ENCODE results near the gene LPO.
A peak's percentile ranks its signal among the peaks of the same experiment; 100 is the strongest.

The LPO gene

DNA sequence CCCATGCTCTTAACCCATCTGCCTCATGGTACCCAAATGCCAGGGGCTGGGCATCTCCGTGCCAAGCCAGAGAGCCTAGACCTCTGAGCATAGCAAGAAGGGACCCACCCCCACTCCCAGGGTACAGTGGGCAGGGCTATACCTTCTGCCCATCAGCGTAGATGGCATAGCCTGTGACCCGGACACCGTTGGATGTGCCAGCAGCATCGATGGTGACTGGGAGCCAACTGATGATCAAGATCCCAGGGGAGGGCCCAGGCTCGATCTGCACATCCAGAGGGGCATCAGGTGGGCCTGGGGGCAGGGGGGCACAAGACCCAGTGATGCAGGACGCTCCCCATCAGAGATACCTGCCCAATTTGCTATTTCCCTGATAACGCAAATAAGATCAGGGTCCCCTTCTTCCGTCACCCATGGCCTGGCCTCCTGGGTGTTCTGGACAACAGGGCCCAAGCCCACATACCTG lies 73.1 kb downstream of the LPO start:
- H3K4me2 ChIP-seq (ENCODE audit: low read length): no peak overlapping the region
- H2BK120ac ChIP-seq (ENCODE audit: insufficient read depth, low read length, poor library complexity): no peak overlapping the region
- no peak for DNase-seq
- no peaks in the 10 kb centered on the region for H3K4me1 ChIP-seq (ENCODE audit: control insufficient read depth in 1 of 2, insufficient read depth in 2 of 2, low read length in 2 of 2)
- no peaks in the 10 kb centered on the region for H3K9me3 ChIP-seq (ENCODE audit: insufficient read depth, low read depth, low read length)
- H2BK5ac ChIP-seq (ENCODE audit: low read depth, low read length, poor library complexity): no peak overlapping the region
- WGBS (ENCODE audit: extremely low coverage, insufficient coverage, insufficient read length): no CpG with 5 or more reads among the region's 9 CpGs
- no peak overlapping the region for H2BK12ac ChIP-seq (ENCODE audit: low read length)
- H3K79me2 ChIP-seq (ENCODE audit: control insufficient read depth, insufficient read depth, low read length, poor library complexity): no peaks in the 10 kb centered on the region
- no peak overlapping the region for H3K23ac ChIP-seq (ENCODE audit: low read length)
- H3K27me3 ChIP-seq (ENCODE audit: insufficient read depth, low read length): no peaks in the 10 kb centered on the region
- H3K14ac ChIP-seq (ENCODE audit: low read length): no peak overlapping the region
- H3K79me1 ChIP-seq (ENCODE audit: low read length): no peaks in the 10 kb centered on the region
- H3K9ac ChIP-seq (ENCODE audit: low read length): no peak overlapping the region
- H2AK5ac ChIP-seq (ENCODE audit: low read length): no peak overlapping the region
- H3K4ac ChIP-seq (ENCODE audit: low read depth, low read length): no peak overlapping the region
- H4K12ac ChIP-seq (ENCODE audit: low read depth, low read length): no peak overlapping the region
- H3K4me3 ChIP-seq (ENCODE audit: low read depth, low read length): no peak overlapping the region
- H3K18ac ChIP-seq (ENCODE audit: low read length): no peak overlapping the region
- H3K27ac ChIP-seq (ENCODE audit: low read depth, low read length): no peak overlapping the region
- no peaks in the 10 kb centered on the region for H3K36me3 ChIP-seq (ENCODE audit: control insufficient read depth in 1 of 2, insufficient read depth in 2 of 2, low read length in 2 of 2)
- H4K8ac ChIP-seq (ENCODE audit: low read depth, low read length): no peak overlapping the region
- H4K91ac ChIP-seq (ENCODE audit: low read depth, low read length): no peak overlapping the region
- no peak overlapping the region for H2AFZ ChIP-seq (ENCODE audit: insufficient read depth, low read length, poor library complexity)

DNA sequence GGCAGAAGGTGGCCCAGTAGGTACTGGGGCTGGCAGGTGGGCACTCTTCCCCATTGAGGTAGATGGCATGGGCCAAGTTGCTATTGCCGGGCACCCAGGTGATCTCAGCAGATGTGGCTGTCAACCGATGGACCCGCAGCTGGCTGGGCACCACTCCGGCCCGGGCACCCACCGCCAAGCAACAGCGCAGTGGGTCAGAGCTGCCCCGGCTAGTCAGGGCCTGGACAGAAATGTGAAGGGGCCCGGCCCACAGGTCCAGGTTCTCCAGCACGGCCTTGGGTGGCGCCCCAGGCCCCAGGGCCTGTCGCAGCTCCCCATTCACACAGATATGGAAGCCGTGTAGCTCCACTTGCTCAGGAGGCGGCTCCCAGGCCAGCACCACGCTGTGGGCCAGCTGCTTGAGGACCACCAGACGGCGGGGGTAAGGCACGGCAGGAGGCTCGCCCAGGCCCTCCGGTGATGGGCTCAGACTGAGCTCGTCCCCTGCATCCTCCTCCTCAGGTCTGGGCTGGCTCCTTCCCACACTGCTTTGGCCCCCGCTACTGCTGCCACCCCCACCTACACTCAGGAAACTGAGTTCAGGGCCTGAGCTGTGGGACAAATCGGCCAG lies 73.7 kb downstream of the LPO start:
- Histone ChIP-seq H2BK5ac (ENCODE audit: low read depth, low read length, poor library complexity) (no peak overlapping the region), H3K27ac (ENCODE audit: low read depth, low read length) (no peak overlapping the region), H2BK120ac (ENCODE audit: insufficient read depth, low read length, poor library complexity) (no peak overlapping the region), H2AK5ac (ENCODE audit: low read length) (no peak overlapping the region), H4K91ac (ENCODE audit: low read depth, low read length) (no peak overlapping the region), H3K4me3 (ENCODE audit: low read depth, low read length) (no peak overlapping the region), H3K4ac (ENCODE audit: low read depth, low read length) (no peak overlapping the region), H3K4me1 (ENCODE audit: control insufficient read depth in 1 of 2, insufficient read depth in 2 of 2, low read length in 2 of 2) (no peaks in the 10 kb centered on the region), H4K8ac (ENCODE audit: low read depth, low read length) (no peak overlapping the region), H3K4me2 (ENCODE audit: low read length) (no peak overlapping the region), H3K14ac (ENCODE audit: low read length) (no peak overlapping the region), H3K18ac (ENCODE audit: low read length) (no peak overlapping the region), H4K12ac (ENCODE audit: low read depth, low read length) (no peak overlapping the region), H2BK12ac (ENCODE audit: low read length) (no peak overlapping the region), H3K9ac (ENCODE audit: low read length) (no peak overlapping the region), H2AFZ (ENCODE audit: insufficient read depth, low read length, poor library complexity) (no peak overlapping the region), H3K79me2 (ENCODE audit: control insufficient read depth, insufficient read depth, low read length, poor library complexity) (no peaks in the 10 kb centered on the region), H3K36me3 (ENCODE audit: control insufficient read depth in 1 of 2, insufficient read depth in 2 of 2, low read length in 2 of 2) (no peaks in the 10 kb centered on the region), H3K23ac (ENCODE audit: low read length) (no peak overlapping the region), H3K27me3 (ENCODE audit: insufficient read depth, low read length) (no peaks in the 10 kb centered on the region), H3K9me3 (ENCODE audit: insufficient read depth, low read depth, low read length) (no peaks in the 10 kb centered on the region), H3K79me1 (ENCODE audit: low read length) (no peaks in the 10 kb centered on the region)
- DNase-seq: no peak
- no CpG with 5 or more reads among the region's 23 CpGs for WGBS (ENCODE audit: extremely low coverage, insufficient coverage, insufficient read length)

DNA sequence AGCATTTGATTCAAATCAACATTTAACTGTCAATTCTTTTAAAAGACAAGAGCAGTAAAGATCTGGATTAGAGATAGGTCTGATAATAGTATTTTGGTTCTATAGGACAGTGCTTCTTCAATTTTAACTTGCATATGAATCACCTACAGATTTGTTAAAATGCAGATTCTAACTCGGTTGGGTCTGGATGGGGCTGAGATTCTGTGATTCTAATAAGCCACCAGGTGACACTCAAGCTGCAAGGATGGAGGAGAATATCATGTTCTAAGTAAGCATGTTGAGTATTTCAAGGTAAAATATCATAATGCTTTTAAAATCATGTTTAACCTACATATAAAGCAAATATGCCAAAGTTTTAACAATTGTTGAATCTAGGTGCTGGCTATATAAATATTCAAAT lies 74.4 kb downstream of the LPO start:
- Histone ChIP-seq H2AFZ (ENCODE audit: insufficient read depth, low read length, poor library complexity) (no peak overlapping the region), H2BK120ac (ENCODE audit: insufficient read depth, low read length, poor library complexity) (no peak overlapping the region), H3K79me2 (ENCODE audit: control insufficient read depth, insufficient read depth, low read length, poor library complexity) (no peaks in the 10 kb centered on the region), H3K9ac (ENCODE audit: low read length) (no peak overlapping the region), H3K14ac (ENCODE audit: low read length) (no peak overlapping the region), H2BK5ac (ENCODE audit: low read depth, low read length, poor library complexity) (no peak overlapping the region), H3K4ac (ENCODE audit: low read depth, low read length) (no peak overlapping the region), H3K4me2 (ENCODE audit: low read length) (no peak overlapping the region), H4K12ac (ENCODE audit: low read depth, low read length) (no peak overlapping the region), H3K36me3 (ENCODE audit: control insufficient read depth in 1 of 2, insufficient read depth in 2 of 2, low read length in 2 of 2) (no peaks in the 10 kb centered on the region), H3K27ac (ENCODE audit: low read depth, low read length) (no peak overlapping the region), H3K79me1 (ENCODE audit: low read length) (no peaks in the 10 kb centered on the region), H3K23ac (ENCODE audit: low read length) (no peak overlapping the region), H3K4me3 (ENCODE audit: low read depth, low read length) (no peak overlapping the region), H3K18ac (ENCODE audit: low read length) (no peak overlapping the region), H3K9me3 (ENCODE audit: insufficient read depth, low read depth, low read length) (no peaks in the 10 kb centered on the region), H3K4me1 (ENCODE audit: control insufficient read depth in 1 of 2, insufficient read depth in 2 of 2, low read length in 2 of 2) (no peaks in the 10 kb centered on the region), H4K8ac (ENCODE audit: low read depth, low read length) (no peak overlapping the region), H2AK5ac (ENCODE audit: low read length) (no peak overlapping the region), H3K27me3 (ENCODE audit: insufficient read depth, low read length) (no peaks in the 10 kb centered on the region), H2BK12ac (ENCODE audit: low read length) (no peak overlapping the region), H4K91ac (ENCODE audit: low read depth, low read length) (no peak overlapping the region)
- WGBS (ENCODE audit: extremely low coverage, insufficient coverage, insufficient read length): no CpG with 5 or more reads among the region's 1 CpG
- DNase-seq: no peak

DNA sequence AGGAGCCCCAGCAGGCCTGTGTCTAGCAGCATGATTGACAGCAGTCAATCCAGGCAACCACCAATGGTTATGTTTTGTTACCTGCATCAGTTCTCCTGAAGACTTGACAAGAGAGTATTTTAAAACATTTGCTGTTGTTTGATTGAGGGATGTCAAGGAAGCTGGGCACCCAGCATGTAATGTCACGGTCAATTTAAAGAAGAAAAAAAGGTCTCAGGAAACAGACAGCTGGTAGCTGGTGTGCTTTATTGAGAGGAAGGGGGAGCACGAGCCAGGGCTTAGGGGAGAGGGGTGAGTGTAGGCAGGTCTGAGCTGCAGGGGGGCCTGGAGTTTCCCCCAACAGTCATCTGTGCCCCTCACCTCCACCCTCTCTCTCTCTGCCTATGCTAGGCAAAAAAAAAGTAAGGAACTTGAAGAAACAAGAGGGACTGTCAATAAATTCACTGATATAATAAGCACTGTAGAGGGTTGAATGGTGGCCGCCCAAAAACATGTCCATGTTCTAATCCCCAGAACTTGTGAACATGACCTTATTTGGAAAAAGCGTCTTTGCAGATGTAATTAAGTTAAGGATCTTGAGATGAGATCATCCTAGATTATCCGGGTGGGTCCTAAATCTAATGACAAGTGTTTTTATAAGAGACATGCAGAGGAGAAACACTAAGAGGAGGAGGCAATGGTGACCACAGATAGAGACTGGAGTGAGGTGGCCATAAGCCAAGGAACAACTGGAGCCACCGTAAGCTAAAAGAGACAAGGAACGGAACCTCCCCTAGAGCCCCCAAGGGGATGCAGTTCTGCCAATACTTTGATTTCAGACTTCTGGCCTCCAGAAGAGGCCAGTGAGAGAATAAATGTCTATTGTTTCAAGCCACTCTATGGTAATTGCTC lies 75.7 kb downstream of the LPO start:
- peak in 1 of 2 donors; percentile 17 for DNase-seq
- Histone ChIP-seq H2BK12ac (ENCODE audit: low read length) (no peak overlapping the region), H4K8ac (ENCODE audit: low read depth, low read length) (no peak overlapping the region), H4K12ac (ENCODE audit: low read depth, low read length) (no peak overlapping the region), H3K14ac (ENCODE audit: low read length) (no peak overlapping the region), H3K36me3 (ENCODE audit: control insufficient read depth in 1 of 2, insufficient read depth in 2 of 2, low read length in 2 of 2) (no peaks in the 10 kb centered on the region), H3K9ac (ENCODE audit: low read length) (no peak overlapping the region), H3K27me3 (ENCODE audit: insufficient read depth, low read length) (no peaks in the 10 kb centered on the region), H3K27ac (ENCODE audit: low read depth, low read length) (no peak overlapping the region), H4K91ac (ENCODE audit: low read depth, low read length) (no peak overlapping the region), H3K9me3 (ENCODE audit: insufficient read depth, low read depth, low read length) (no peaks in the 10 kb centered on the region), H3K79me1 (ENCODE audit: low read length) (no peaks in the 10 kb centered on the region), H2BK120ac (ENCODE audit: insufficient read depth, low read length, poor library complexity) (no peak overlapping the region), H2AFZ (ENCODE audit: insufficient read depth, low read length, poor library complexity) (no peak overlapping the region), H3K18ac (ENCODE audit: low read length) (no peak overlapping the region), H2BK5ac (ENCODE audit: low read depth, low read length, poor library complexity) (no peak overlapping the region), H3K4me3 (ENCODE audit: low read depth, low read length) (no peak overlapping the region), H2AK5ac (ENCODE audit: low read length) (no peak overlapping the region), H3K79me2 (ENCODE audit: control insufficient read depth, insufficient read depth, low read length, poor library complexity) (no peaks in the 10 kb centered on the region), H3K23ac (ENCODE audit: low read length) (no peak overlapping the region), H3K4ac (ENCODE audit: low read depth, low read length) (no peak overlapping the region), H3K4me1 (ENCODE audit: control insufficient read depth in 1 of 2, insufficient read depth in 2 of 2, low read length in 2 of 2) (no peaks in the 10 kb centered on the region), H3K4me2 (ENCODE audit: low read length) (no peak overlapping the region)
- no CpG with 5 or more reads among the region's 7 CpGs for WGBS (ENCODE audit: extremely low coverage, insufficient coverage, insufficient read length)

Data from trophoblast cell (in vitro differentiated cells and primary cell).